Measurements from ENCODE around the gene CCDC138.
"Not testable (repeated sequence)": the region's sequence is repeated elsewhere in the genome, so short reads cannot be mapped to it uniquely, and the experiment has no call there.

The CCDC138 gene

GRCh38 chr2:108786354-108787215 lies at the start of gene CCDC138:
CCDC138 (plus strand) TSS chr2:108786771; CDS start chr2:108786823, 52 bp downstream.
- peak; percentile 95 for DNase-seq

GRCh38 chr2:108757973-108758372 lies 28.6 kb upstream of the CCDC138 start:
- not testable (repeated sequence) for DNase-seq

GRCh38 chr2:108762618-108763017 lies 24.0 kb upstream of the CCDC138 start:
- not testable (repeated sequence) for DNase-seq

- DNase-seq = not testable (repeated sequence)
Observed at GRCh38 chr2:108766671-108767070, 19.9 kb upstream of the CCDC138 start.

GRCh38 chr2:108767859-108768258 lies 18.7 kb upstream of the CCDC138 start:
- DNase-seq = not testable (repeated sequence)

GRCh38 chr2:108776475-108776874 lies 10.1 kb upstream of the CCDC138 start:
- DNase-seq = no peak

- DNase-seq = no peak
Observed at GRCh38 chr2:108778857-108779256, 7.7 kb upstream of the CCDC138 start.

GRCh38 chr2:108786008-108786353 lies 590 bp upstream of the CCDC138 start:
- DNase-seq = no peak

- no peak for DNase-seq
Observed at GRCh38 chr2:108787216-108787541, 608 bp downstream of the CCDC138 start.

GRCh38 chr2:108803045-108803736 lies 16.6 kb downstream of the CCDC138 start:
- DNase-seq = no peak

GRCh38 chr2:108805032-108805431 lies 18.5 kb downstream of the CCDC138 start:
- DNase-seq = no peak

GRCh38 chr2:108805782-108806181 lies 19.2 kb downstream of the CCDC138 start:
- no peak for DNase-seq

GRCh38 chr2:108806371-108807113 lies 20.0 kb downstream of the CCDC138 start:
- no peak for DNase-seq

- no peak for DNase-seq
Observed at GRCh38 chr2:108809936-108810335, 23.4 kb downstream of the CCDC138 start.

- no peak for DNase-seq
Observed at GRCh38 chr2:108810993-108811957, 24.7 kb downstream of the CCDC138 start.

- DNase-seq = no peak
Observed at GRCh38 chr2:108813732-108814131, 27.2 kb downstream of the CCDC138 start.

- DNase-seq = no peak
Observed at GRCh38 chr2:108820482-108820881, 33.9 kb downstream of the CCDC138 start.

GRCh38 chr2:108823286-108823685 lies 36.7 kb downstream of the CCDC138 start:
- DNase-seq = no peak

- no peak for DNase-seq
Observed at GRCh38 chr2:108824316-108825070, 37.9 kb downstream of the CCDC138 start.

GRCh38 chr2:108825254-108825653 lies 38.7 kb downstream of the CCDC138 start:
- no peak for DNase-seq

- DNase-seq = no peak
Observed at GRCh38 chr2:108825736-108826135, 39.2 kb downstream of the CCDC138 start.

Data from activated CD8-positive, alpha-beta memory T cell treated with anti-CD3 and anti-CD28 coated beads for 24 hours (primary cell).